PC-9 (cell line): ENCODE data around the gene TBX2. TPM values are rescaled to one million over a fixed set of nuclear protein-coding genes. Genes with fewer than 3 reads are reported as not detected.
A peak's percentile ranks its signal among the peaks of the same experiment; 100 is the strongest.

Experiments used
- BruUV-seq: library from RNA; stranded (reverse); fragments of 400-500 nt; replicated peaks from 2 replicates; lab custom pipeline; 2021; lab: Mats Ljungman, UMichigan
- CTCF ChIA-PET: fragments of 300-600 bp; sonication (Branson Sonifier 250); formaldehyde crosslinking; loops from one replicate; lab custom pipeline; 2022; ENCODE audit warnings: antibody characterized with exemption; lab: Charles Lee
- POLR2A ChIA-PET: fragments of 300-600 bp; sonication (Branson Sonifier 250); formaldehyde crosslinking; loops from one replicate; lab custom pipeline; 2022; ENCODE audit warnings: antibody characterized with exemption; ENCODE audit not compliant: unreplicated experiment; lab: Charles Lee
- DNase-seq, 2 experiments: peaks; one replicate each; pipeline versions ENCODE4 v3.0.0 to v3.0.0-alpha.2; 2015 to 2022; ENCODE audit warnings: mixed read lengths in 1 of 2
- H2AFZ ChIP-seq: fragments of 200-600 bp; sonication (generic); 2 replicates; pipeline ENCODE4 v1.8.1; 2017; ENCODE audit warnings: antibody characterized with exemption
- H3F3A ChIP-seq: fragments of 200-600 bp; sonication (generic); 2 replicates; pipeline ENCODE4 v1.8.1; 2017; ENCODE audit warnings: antibody characterized with exemption, mild to moderate bottlenecking, low read depth; ENCODE audit not compliant: insufficient read depth
- H3K27ac ChIP-seq: fragments of 200-600 bp; sonication (generic); 2 replicates; pipeline ENCODE4 v1.6.1; 2016; ENCODE audit warnings: mixed run types
- H3K27me3 ChIP-seq: fragments of 200-600 bp; sonication (generic); 2 replicates; pipeline ENCODE4 v1.6.1; 2016; ENCODE audit warnings: low read depth, mixed run types; ENCODE audit not compliant: insufficient read depth
- H3K36me3 ChIP-seq: fragments of 200-600 bp; sonication (generic); 2 replicates; pipeline ENCODE4 v1.6.1; 2016; ENCODE audit warnings: low read depth, mixed run types
- H3K4me1 ChIP-seq: fragments of 200-600 bp; sonication (generic); replicated peaks from 2 replicates; pipeline ENCODE4 v1.6.1; 2016; ENCODE audit warnings: mixed run types; ENCODE audit not compliant: insufficient read depth
- H3K4me2 ChIP-seq: fragments of 200-600 bp; sonication (generic); 2 replicates; pipeline ENCODE4 v1.6.1; 2017; ENCODE audit warnings: mixed run types
- H3K4me3 ChIP-seq: fragments of 200-600 bp; sonication (generic); 2 replicates; pipeline ENCODE4 v1.6.1; 2016; ENCODE audit warnings: mixed run types
- H3K79me2 ChIP-seq: fragments of 200-600 bp; sonication (generic); 2 replicates; pipeline ENCODE4 v1.6.1; 2017; ENCODE audit warnings: low read depth, mixed run types
- H3K9me2 ChIP-seq: fragments of 200-600 bp; sonication (generic); 2 replicates; pipeline ENCODE4 v1.8.1; 2017; ENCODE audit warnings: mild to moderate bottlenecking; ENCODE audit not compliant: insufficient read depth
- H3K9me3 ChIP-seq: fragments of 200-600 bp; sonication (generic); 2 replicates; pipeline ENCODE4 v1.8.1; 2016; ENCODE audit warnings: low read depth; ENCODE audit not compliant: insufficient read depth
- H4K20me1 ChIP-seq: fragments of 200-600 bp; sonication (generic); 2 replicates; pipeline ENCODE4 v1.8.1; 2017; ENCODE audit not compliant: insufficient read depth
- CTCF ChIP-seq: fragments of 200-600 bp; sonication (generic); conservative IDR thresholded peaks from 2 replicates; pipeline ENCODE4 v1.6.1; 2017; ENCODE audit warnings: mixed run types, antibody characterized with exemption, mild to moderate bottlenecking, moderate library complexity
- EZH2 ChIP-seq: fragments of 200-600 bp; sonication (generic); IDR thresholded peaks from 2 replicates; pipeline ENCODE4 v1.8.0; 2017; ENCODE audit warnings: antibody characterized with exemption, low read depth
- intact Hi-C: fragments of 100-400 bp; cut with micrococcal nuclease; formaldehyde crosslinking; loops from one replicate; pipeline ENCODE4 v1.10.0; 2022; ENCODE audit not compliant: unreplicated experiment
- total RNA-seq: library from RNA; stranded (reverse); gene quantifications from 2 replicates; pipeline ENCODE4 v1.2.3, GENCODE V29; 2021

The TBX2 gene
- total RNA-seq, 1 experiment from 2014 or later: 0.44 TPM

- peaks cover 13% of the 10 kb centered on the region; the same call in 1 of the 2 replicates for H3F3A ChIP-seq
- H3K4me1 ChIP-seq: peaks cover 11% of the 10 kb centered on the region; the same call in 1 of the 2 replicates
- BruUV-seq: no TSS peak
- no peak overlapping the region for H3K27ac ChIP-seq
- no peak overlapping the region for H3K4me2 ChIP-seq
- no peaks in the 10 kb centered on the region; the same call in 1 of the 2 replicates for H3K9me2 ChIP-seq
- no peaks in the 10 kb centered on the region for H3K27me3 ChIP-seq
- ChIA-PET POLR2A (no interaction called here), CTCF (no interaction called here)
- no peaks in the 10 kb centered on the region; the same call in 1 of the 2 replicates for H3K9me3 ChIP-seq
- no peak overlapping the region for H3K4me3 ChIP-seq
- no peaks in the 10 kb centered on the region for H3K79me2 ChIP-seq
- 0 out of 2 replicates have a peak overlapping the region, but pooled peaks have one; percentile 30 for H2AFZ ChIP-seq
- intact Hi-C loops: no loop called here
- H4K20me1 ChIP-seq: no peaks in the 10 kb centered on the region
- no peak for TF ChIP-seq CTCF
- no peak for TF ChIP-seq EZH2
- no peaks in the 10 kb centered on the region for H3K36me3 ChIP-seq
- DNase-seq: peak in 1 of 2 experiments; percentile 56
Measured at GRCh38 chr17:61431594-61432311, 32.1 kb downstream of the TBX2 start.

GRCh38 chr17:61436273-61436672, 36.6 kb downstream of the TBX2 start:
- BruUV-seq: no TSS peak
- H3K9me2 ChIP-seq: no peaks in the 10 kb centered on the region; the same call in 1 of the 2 replicates
- H3K9me3 ChIP-seq: peaks cover 5% of the 10 kb centered on the region; the same call in 1 of the 2 replicates
- no peaks in the 10 kb centered on the region for H3K27me3 ChIP-seq
- intact Hi-C loops: no loop called here
- CTCF ChIA-PET: interaction anchor here (0.6 kb wide), 1 partner anchor 261 kb away, joined by 16 read pairs; no protein-coding TSS in a partner anchor
- H3K4me2 ChIP-seq: no peak overlapping the region
- no peak overlapping the region for H3K4me3 ChIP-seq
- H3K79me2 ChIP-seq: no peaks in the 10 kb centered on the region
- H3K36me3 ChIP-seq: no peaks in the 10 kb centered on the region
- H2AFZ ChIP-seq: no peak overlapping the region
- H3F3A ChIP-seq: peaks cover 7% of the 10 kb centered on the region; the same call in 1 of the 2 replicates
- POLR2A ChIA-PET: no interaction called here
- H4K20me1 ChIP-seq: no peaks in the 10 kb centered on the region
- H3K4me1 ChIP-seq: 0 out of 2 replicates have a peak, but pooled peaks cover 5% of the 10 kb centered on the region
- no peak for DNase-seq
- no peak overlapping the region for H3K27ac ChIP-seq
- no peak for TF ChIP-seq CTCF
- TF ChIP-seq EZH2: no peak

- Histone ChIP-seq H3K4me1 (no peaks in the 10 kb centered on the region), H3F3A (peaks cover under 1% of the 10 kb centered on the region; the same call in 1 of the 2 replicates), H3K36me3 (no peaks in the 10 kb centered on the region), H3K9me2 (no peaks in the 10 kb centered on the region; the same call in 1 of the 2 replicates), H3K4me2 (no peak overlapping the region), H3K27ac (no peak overlapping the region), H3K9me3 (peaks cover 5% of the 10 kb centered on the region; the same call in 1 of the 2 replicates), H3K27me3 (no peaks in the 10 kb centered on the region), H4K20me1 (no peaks in the 10 kb centered on the region), H3K4me3 (no peak overlapping the region), H2AFZ (no peak overlapping the region), H3K79me2 (no peaks in the 10 kb centered on the region)
- intact Hi-C loops: no loop called here
- TF ChIP-seq EZH2 (no peak), CTCF (no peak)
- no peak for DNase-seq
- ChIA-PET POLR2A (interaction anchor here (0.6 kb wide), 1 partner anchor 135 kb away, joined by 3 read pairs; no protein-coding TSS in a partner anchor), CTCF (no interaction called here)
- no TSS peak for BruUV-seq
Measured at GRCh38 chr17:61436995-61437704, 37.5 kb downstream of the TBX2 start.
